ENCODE results near the gene KDM4D. TPM values are rescaled to one million over a fixed set of nuclear protein-coding genes. Genes with fewer than 3 reads are reported as not detected.

Gene KDM4D
- under 1 TPM; 0.45 to 0.75 TPM for total RNA-seq
- under 1 TPM; 0.13 to 0.31 TPM for polyA plus RNA-seq
- long read RNA-seq, donor 1, partial matches to known transcripts, result 0 of 2 reads
- long read RNA-seq, donor 1, other reads (novel, unspliced or antisense), result 0 of 2 reads
- long read RNA-seq, donor 2, partial matches to known transcripts, result 0 of 1 reads
- long read RNA-seq, donor 2, other reads (novel, unspliced or antisense), result 1 of 1 reads

- no peaks in the 10 kb centered on the region for H3K9me3 ChIP-seq (ENCODE audit: control insufficient read depth, low read length)
- H3K36me3 ChIP-seq (ENCODE audit: control insufficient read depth in 1 of 2, insufficient read depth in 2 of 2, low read length in 1 of 2), result peaks cover 2 to 5% of the 10 kb centered on the region in 2 donors
- DNase-seq, result peak; percentile 97 to 98
- no peaks in the 10 kb centered on the region for H3K4me1 ChIP-seq (ENCODE audit: control insufficient read depth in 1 of 2, insufficient read depth in 2 of 2, low read length in 2 of 2)
- ATAC-seq (ENCODE audit: low FRiP score), result peak; percentile 99
- intact Hi-C loops (cut with DNase I), result loop anchor here (5.0 to 10.0 kb wide), 5 partner anchors 91 to 791 kb away; partner anchors contain the start of gene SRSF8 (in 2 of the 2)
- WGBS, 2 donors, result 0% methylated on average over 65 of the region's 66 CpGs
- no peaks in the 10 kb centered on the region for H3K27me3 ChIP-seq (ENCODE audit: control insufficient read depth in 1 of 2, insufficient read depth in 2 of 2, low read length in 1 of 2)
- peak within 1 kb of the TSS in 1 of 2 donors; percentile 70 for H3K27ac ChIP-seq (ENCODE audit: low read depth in 1 of 2, low read length in 2 of 2)
- peak within 1 kb of the TSS; percentile 71 to 96 for H3K4me3 ChIP-seq (ENCODE audit: low read length in 2 of 2)
Measured at GRCh38 chr11:94973099-94973968, at the start of gene KDM4D, which contains the start of gene CWC15. Gene KDM4D (plus strand): TSS chr11:94973709. CDS start chr11:94997373, 23,664 bp downstream. Gene CWC15 (minus strand): TSS chr11:94973556. CDS start chr11:94972185, 1,371 bp downstream.

GRCh38 chr11:94924171-94924572 lies 49.3 kb upstream of the KDM4D start:
- H3K27me3 ChIP-seq (ENCODE audit: control insufficient read depth in 1 of 2, insufficient read depth in 2 of 2, low read length in 1 of 2), result no peaks in the 10 kb centered on the region
- peaks cover 0 to 2% of the 10 kb centered on the region in 2 donors for H3K4me1 ChIP-seq (ENCODE audit: control insufficient read depth in 1 of 2, insufficient read depth in 2 of 2, low read length in 2 of 2)

GRCh38 chr11:94924612-94925011 lies 48.9 kb upstream of the KDM4D start:
- H3K27ac ChIP-seq (ENCODE audit: low read depth in 1 of 2, low read length in 2 of 2), result no peak overlapping the region

More at GRCh38 chr11:94924171-94924572, 49.3 kb upstream of the KDM4D start:
- intact Hi-C loops (cut with DNase I), result no loop called here
- no peaks in the 10 kb centered on the region for H3K9me3 ChIP-seq (ENCODE audit: control insufficient read depth, low read length)
- no peaks in the 10 kb centered on the region for H3K36me3 ChIP-seq (ENCODE audit: control insufficient read depth in 1 of 2, insufficient read depth in 2 of 2, low read length in 1 of 2)
- no peak overlapping the region for H3K27ac ChIP-seq (ENCODE audit: low read depth in 1 of 2, low read length in 2 of 2)
- DNase-seq, result no peak
- 55% methylated on average over 6 of the region's 6 CpGs for WGBS, 2 donors
- H3K4me3 ChIP-seq (ENCODE audit: low read length in 2 of 2), result no peak overlapping the region
- no peak for ATAC-seq (ENCODE audit: low FRiP score)

GRCh38 chr11:94925422-94926270 lies 47.9 kb upstream of the KDM4D start:
- H3K36me3 ChIP-seq (ENCODE audit: control insufficient read depth in 1 of 2, insufficient read depth in 2 of 2, low read length in 1 of 2), result no peaks in the 10 kb centered on the region
- intact Hi-C loops (cut with DNase I), result no loop called here
- peaks cover 0 to 2% of the 10 kb centered on the region in 2 donors for H3K4me1 ChIP-seq (ENCODE audit: control insufficient read depth in 1 of 2, insufficient read depth in 2 of 2, low read length in 2 of 2)
- H3K27ac ChIP-seq (ENCODE audit: low read depth in 1 of 2, low read length in 2 of 2), result peak overlapping the region in 1 of 2 donors; percentile 17
- H3K4me3 ChIP-seq (ENCODE audit: low read length in 2 of 2), result no peak overlapping the region
- H3K27me3 ChIP-seq (ENCODE audit: control insufficient read depth in 1 of 2, insufficient read depth in 2 of 2, low read length in 1 of 2), result no peaks in the 10 kb centered on the region
- WGBS, 2 donors, result 73 to 79% methylated on average over 7 of the region's 7 CpGs
- ATAC-seq (ENCODE audit: low FRiP score) (no peak), DNase-seq (no peak)
- no peaks in the 10 kb centered on the region for H3K9me3 ChIP-seq (ENCODE audit: control insufficient read depth, low read length)

More at GRCh38 chr11:94924612-94925011, 48.9 kb upstream of the KDM4D start:
- no peak for ATAC-seq (ENCODE audit: low FRiP score)
- intact Hi-C loops (cut with DNase I), result no loop called here
- 61 to 68% methylated on average over 5 of the region's 5 CpGs for WGBS, 2 donors
- H3K4me1 ChIP-seq (ENCODE audit: control insufficient read depth in 1 of 2, insufficient read depth in 2 of 2, low read length in 2 of 2), result peaks cover 0 to 2% of the 10 kb centered on the region in 2 donors
- no peak for DNase-seq
- H3K36me3 ChIP-seq (ENCODE audit: control insufficient read depth in 1 of 2, insufficient read depth in 2 of 2, low read length in 1 of 2), result no peaks in the 10 kb centered on the region
- H3K9me3 ChIP-seq (ENCODE audit: control insufficient read depth, low read length), result no peaks in the 10 kb centered on the region
- no peak overlapping the region for H3K4me3 ChIP-seq (ENCODE audit: low read length in 2 of 2)
- no peaks in the 10 kb centered on the region for H3K27me3 ChIP-seq (ENCODE audit: control insufficient read depth in 1 of 2, insufficient read depth in 2 of 2, low read length in 1 of 2)

GRCh38 chr11:94926271-94926625 lies 47.3 kb upstream of the KDM4D start:
- Histone ChIP-seq H3K27me3 (ENCODE audit: control insufficient read depth in 1 of 2, insufficient read depth in 2 of 2, low read length in 1 of 2) (no peaks in the 10 kb centered on the region), H3K9me3 (ENCODE audit: control insufficient read depth, low read length) (no peaks in the 10 kb centered on the region), H3K27ac (ENCODE audit: low read depth in 1 of 2, low read length in 2 of 2) (peak overlapping the region in 1 of 2 donors; percentile 17), H3K4me3 (ENCODE audit: low read length in 2 of 2) (no peak overlapping the region), H3K4me1 (ENCODE audit: control insufficient read depth in 1 of 2, insufficient read depth in 2 of 2, low read length in 2 of 2) (peaks cover 0 to 2% of the 10 kb centered on the region in 2 donors), H3K36me3 (ENCODE audit: control insufficient read depth in 1 of 2, insufficient read depth in 2 of 2, low read length in 1 of 2) (no peaks in the 10 kb centered on the region)
- DNase-seq, result no peak
- intact Hi-C loops (cut with DNase I), result no loop called here
- peak; percentile 37 for ATAC-seq (ENCODE audit: low FRiP score)

GRCh38 chr11:94926698-94927237 lies 46.7 kb upstream of the KDM4D start:
- Histone ChIP-seq H3K27me3 (ENCODE audit: control insufficient read depth in 1 of 2, insufficient read depth in 2 of 2, low read length in 1 of 2) (no peaks in the 10 kb centered on the region), H3K4me3 (ENCODE audit: low read length in 2 of 2) (no peak overlapping the region), H3K9me3 (ENCODE audit: control insufficient read depth, low read length) (no peaks in the 10 kb centered on the region), H3K4me1 (ENCODE audit: control insufficient read depth in 1 of 2, insufficient read depth in 2 of 2, low read length in 2 of 2) (peaks cover 0 to 2% of the 10 kb centered on the region in 2 donors), H3K36me3 (ENCODE audit: control insufficient read depth in 1 of 2, insufficient read depth in 2 of 2, low read length in 1 of 2) (no peaks in the 10 kb centered on the region), H3K27ac (ENCODE audit: low read depth in 1 of 2, low read length in 2 of 2) (peak overlapping the region in 1 of 2 donors; percentile 77)
- intact Hi-C loops (cut with DNase I), result no loop called here
- 1% methylated on average over 6 of the region's 6 CpGs for WGBS, 2 donors
- peak; percentile 87 to 93 for DNase-seq
- ATAC-seq (ENCODE audit: low FRiP score), result peak; percentile 87

- DNase-seq, result no peak
- intact Hi-C loops (cut with DNase I), result no loop called here
- Histone ChIP-seq H3K4me1 (ENCODE audit: control insufficient read depth in 1 of 2, insufficient read depth in 2 of 2, low read length in 2 of 2) (peaks cover 0 to 2% of the 10 kb centered on the region in 2 donors), H3K4me3 (ENCODE audit: low read length in 2 of 2) (no peak overlapping the region), H3K36me3 (ENCODE audit: control insufficient read depth in 1 of 2, insufficient read depth in 2 of 2, low read length in 1 of 2) (no peaks in the 10 kb centered on the region), H3K27ac (ENCODE audit: low read depth in 1 of 2, low read length in 2 of 2) (peak overlapping the region in 1 of 2 donors; percentile 39), H3K9me3 (ENCODE audit: control insufficient read depth, low read length) (no peaks in the 10 kb centered on the region), H3K27me3 (ENCODE audit: control insufficient read depth in 1 of 2, insufficient read depth in 2 of 2, low read length in 1 of 2) (no peaks in the 10 kb centered on the region)
- no peak for ATAC-seq (ENCODE audit: low FRiP score)
- WGBS, 2 donors, result 97 to 100% methylated on average over 1 of the region's 1 CpG
Measured at GRCh38 chr11:94928117-94928990, 45.2 kb upstream of the KDM4D start.
